ENCODE results near the gene SRF. TPM values are rescaled to one million over a fixed set of nuclear protein-coding genes. Genes with fewer than 3 reads are reported as not detected.

SRF gene
- total RNA-seq (2012; rRNA removed) (20.6 TPM in 2 replicates), polyA plus RNA-seq (2012; rRNA removed) (56.3 and 69.1 TPM in 2 replicates), Bru-seq, nascent RNA (percentile 91 among the genes with signal in this experiment), BruChase-seq, experiment 1, labeled RNA remaining after a 6-hour chase (percentile 76 among the genes with signal in this experiment), BruChase-seq, experiment 2, labeled RNA remaining after a 2-hour chase (percentile 93 among the genes with signal in this experiment)
- 36.9 and 62.2 TPM in 2 replicates for polyA plus RNA-seq (2012; cell fraction: cytosol; rRNA removed)
- 71.8 and 84.9 TPM in 2 replicates for polyA plus RNA-seq (2012; cell fraction: nucleus; rRNA removed; ENCODE audit: low replicate concordance)
- long read RNA-seq, full-length matches to known transcripts, result 6 of 21 reads
- long read RNA-seq, partial matches to known transcripts, result 2 of 21 reads
- long read RNA-seq, other reads (novel, unspliced or antisense), result 13 of 21 reads

DNA sequence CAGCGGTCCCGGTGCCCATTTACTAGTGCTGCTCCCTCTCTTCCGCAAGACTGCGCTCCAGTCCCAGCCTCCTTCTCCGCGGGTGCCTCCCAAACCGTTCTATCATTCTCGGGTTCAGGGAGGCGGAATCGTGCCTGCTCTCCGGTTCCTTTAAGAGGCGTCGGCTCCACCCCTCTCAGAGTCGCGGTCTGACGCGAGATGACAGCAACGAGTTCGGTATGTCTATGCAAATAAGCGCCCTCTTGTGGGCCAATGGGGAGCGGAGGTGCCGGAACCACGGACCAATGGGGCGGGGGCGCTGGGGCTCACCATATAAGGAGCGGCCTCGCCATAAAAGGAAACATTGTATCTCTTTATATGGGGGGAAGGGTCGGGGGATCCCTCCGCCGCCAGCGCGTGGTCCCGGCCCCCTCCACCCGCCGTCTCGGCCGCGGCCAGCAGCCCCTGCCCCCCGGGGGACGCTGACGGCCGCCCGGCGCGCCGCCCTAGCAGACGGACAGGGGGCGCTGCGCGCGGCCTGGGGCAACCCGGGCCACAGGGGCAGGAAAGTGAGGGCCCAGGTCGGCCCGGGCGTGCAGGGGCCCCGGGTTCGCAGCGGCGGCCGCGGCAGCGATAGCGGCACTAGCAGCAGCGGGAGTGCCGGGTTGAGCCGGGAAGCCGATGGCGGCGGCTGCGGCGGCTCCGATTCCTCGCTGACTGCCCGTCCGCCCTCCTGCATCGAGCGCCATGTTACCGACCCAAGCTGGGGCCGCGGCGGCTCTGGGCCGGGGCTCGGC lies at the start of gene SRF:
Gene SRF (plus strand): TSS at position 339 of the 776 bp plus-strand sequence. CDS start 388 bp downstream, at position 727.
- Histone ChIP-seq H3K9me3 (ENCODE audit: control insufficient read depth, insufficient read depth, low read length) (no peaks in the 10 kb centered on the region), H2BK20ac (ENCODE audit: low read depth, low read length) (peak within 1 kb of the TSS; percentile 14; the same call in 1 of the 2 replicates), H4K5ac (ENCODE audit: low read depth, low read length) (peak within 1 kb of the TSS; percentile 67), H3K56ac (ENCODE audit: extremely low read depth, insufficient read depth, low read length) (peak within 1 kb of the TSS; percentile 96), H4K8ac (ENCODE audit: low read depth in 2 of 2, low read length in 2 of 2) (peak within 1 kb of the TSS; percentile 86 to 97), H3K4me1 (ENCODE audit: control insufficient read depth, insufficient read depth, low read length) (peaks cover 15% of the 10 kb centered on the region), H4K91ac (ENCODE audit: insufficient read depth, low read depth, low read length) (peak within 1 kb of the TSS; percentile 100), H2BK5ac (ENCODE audit: low read depth, low read length, poor library complexity, severe bottlenecking) (peak within 1 kb of the TSS; percentile 94), H3K36me3 (ENCODE audit: control insufficient read depth, insufficient read depth, low read length) (peaks cover 14% of the 10 kb centered on the region), H3K4ac (ENCODE audit: low read depth, low read length) (peak within 1 kb of the TSS; percentile 100), H3K27me3 (ENCODE audit: control insufficient read depth, insufficient read depth, low read length) (no peaks in the 10 kb centered on the region), H3K4me2 (ENCODE audit: low read depth, low read length) (peak within 1 kb of the TSS; percentile 86), H2BK15ac (ENCODE audit: low read depth, low read length) (peak within 1 kb of the TSS; percentile 75; the same call in 1 of the 3 replicates), H2AK5ac (ENCODE audit: low read depth, low read length) (peak within 1 kb of the TSS; percentile 100), H3K79me1 (ENCODE audit: low read depth in 1 of 2, low read length in 2 of 2) (peaks cover 14 to 32% of the 10 kb centered on the region in 2 experiments), H3K18ac (ENCODE audit: low read depth, low read length) (peak within 1 kb of the TSS; percentile 69), H2BK120ac (ENCODE audit: low read depth, low read length) (peak within 1 kb of the TSS; percentile 69; the same call in 1 of the 2 replicates), H3K9ac (ENCODE audit: low read depth, low read length) (peak within 1 kb of the TSS; percentile 99), H3K27ac (ENCODE audit: insufficient read depth, low read length) (peak within 1 kb of the TSS; percentile 97), H4K20me1 (ENCODE audit: insufficient read depth, low read length) (peaks cover 34% of the 10 kb centered on the region), H3K4me3 (ENCODE audit: insufficient read depth, low read depth, low read length) (peak within 1 kb of the TSS; percentile 73), H3K9me1 (ENCODE audit: insufficient read depth, low read length) (peaks cover 15% of the 10 kb centered on the region), H2AFZ (replicated peaks; ENCODE audit: low read length, poor library complexity) (peak within 1 kb of the TSS; percentile 95), H3K23ac (ENCODE audit: low read depth, low read length) (peak within 1 kb of the TSS; percentile 97), H2AK9ac (replicated peaks; ENCODE audit: low read depth, low read length, poor library complexity) (peak within 1 kb of the TSS; percentile 99), H3K14ac (replicated peaks; ENCODE audit: low read depth, low read length) (peak within 1 kb of the TSS; percentile 99)
- POLR2A ChIA-PET (ENCODE audit: unreplicated experiment), result interaction anchor here (0.6 to 1.1 kb wide), 2 partner anchors 11 to 187 kb away, joined by 3 to 6 read pairs; partner anchors contain the start of genes CUL9 and PPP2R5D
- intact Hi-C loops (cut with micrococcal nuclease), result no loop called here
- ATAC-seq (ENCODE audit: low read depth) (peak; percentile 67), DNase-seq (peak; percentile 99)
- in situ Hi-C loops (cut with MboI; ENCODE audit: low sequenced_read_pairs), result no loop called here
- CTCF ChIA-PET, result interaction anchor here (0.7 to 0.8 kb wide), 3 partner anchors 11 to 28 kb away, joined by 3 to 6 read pairs (median 4); partner anchors contain the start of gene CUL9
- no TSS peak for BruUV-seq (replicated peaks)
- dilution Hi-C loops (cut with HindIII; ENCODE audit: low sequenced_read_pairs, unreplicated experiment), result no loop called here
- 0% methylated on average over 28 of the region's 83 CpGs; no CpG with 5 or more reads in 1 of the 2 experiments for WGBS, 2 experiments (ENCODE audit: extremely low coverage in 2 of 2, insufficient read length in 1 of 2)
- TF ChIP-seq RCOR1 (IDR thresholded peaks at IDR 0.05; ENCODE audit: insufficient replicate concordance, low read length) (peak; percentile 79), CEBPB (IDR thresholded peaks at IDR 0.05; ENCODE audit: low read depth, low read length) (no peak), SMC3 (IDR thresholded peaks at IDR 0.05; ENCODE audit: low read depth, low read length) (peak; percentile 37), FOS (IDR thresholded peaks at IDR 0.05; ENCODE audit: low read depth, low read length) (no peak), CHD1 (IDR thresholded peaks at IDR 0.05; ENCODE audit: low read depth, low read length) (no peak), POLR2A (IDR thresholded peaks at IDR 0.05; ENCODE audit: low read depth, low read length) (peak; percentile 56), MAZ (IDR thresholded peaks at IDR 0.05; ENCODE audit: borderline replicate concordance, low read depth, low read length) (peak; percentile 96; the same call in 1 of the 2 replicates), RAD21 (IDR thresholded peaks at IDR 0.05; ENCODE audit: low read length) (peak; percentile 41; the same call in 1 of the 2 replicates), MAFK (IDR thresholded peaks at IDR 0.05; ENCODE audit: low read depth, low read length) (no peak), RFX5 (IDR thresholded peaks at IDR 0.05; ENCODE audit: low read depth, low read length) (no peak), NFE2L2 (IDR thresholded peaks at IDR 0.05; ENCODE audit: low read depth, low read length) (0 out of 2 replicates have a peak, but pooled peaks have one; percentile 6)
- TF ChIP-seq, protein P1, sequence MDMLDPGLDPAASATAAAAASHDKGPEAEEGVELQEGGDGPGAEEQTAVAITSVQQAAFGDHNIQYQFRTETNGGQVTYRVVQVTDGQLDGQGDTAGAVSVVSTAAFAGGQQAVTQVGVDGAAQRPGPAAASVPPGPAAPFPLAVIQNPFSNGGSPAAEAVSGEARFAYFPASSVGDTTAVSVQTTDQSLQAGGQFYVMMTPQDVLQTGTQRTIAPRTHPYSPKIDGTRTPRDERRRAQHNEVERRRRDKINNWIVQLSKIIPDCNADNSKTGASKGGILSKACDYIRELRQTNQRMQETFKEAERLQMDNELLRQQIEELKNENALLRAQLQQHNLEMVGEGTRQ (IDR thresholded peaks at IDR 0.05; ENCODE audit: low read depth, low read length), result peak; percentile 60
- TF ChIP-seq, protein P2, sequence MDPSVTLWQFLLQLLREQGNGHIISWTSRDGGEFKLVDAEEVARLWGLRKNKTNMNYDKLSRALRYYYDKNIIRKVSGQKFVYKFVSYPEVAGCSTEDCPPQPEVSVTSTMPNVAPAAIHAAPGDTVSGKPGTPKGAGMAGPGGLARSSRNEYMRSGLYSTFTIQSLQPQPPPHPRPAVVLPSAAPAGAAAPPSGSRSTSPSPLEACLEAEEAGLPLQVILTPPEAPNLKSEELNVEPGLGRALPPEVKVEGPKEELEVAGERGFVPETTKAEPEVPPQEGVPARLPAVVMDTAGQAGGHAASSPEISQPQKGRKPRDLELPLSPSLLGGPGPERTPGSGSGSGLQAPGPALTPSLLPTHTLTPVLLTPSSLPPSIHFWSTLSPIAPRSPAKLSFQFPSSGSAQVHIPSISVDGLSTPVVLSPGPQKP (IDR thresholded peaks at IDR 0.05; ENCODE audit: borderline replicate concordance, low read depth, low read length), result peak; percentile 88

All from IMR-90 (cell line).